Upper lobe of left lung (tissue), 4 donors: ENCODE measurements around the gene TRIML1.

Experiments
- CTCF ChIP-seq, 6 experiments: fragments of 450-650 bp in 4 of 6; fragments of 200-600 bp in 2 of 6; sonication (generic) in 2 of 6; IDR thresholded peaks; one replicate each; pipeline ENCODE4 v1.5.1; 2016 to 2019; ENCODE audit warnings: antibody characterized with exemption in 6 of 6
- EP300 ChIP-seq, 4 donors: sonication (generic); formaldehyde crosslinking; IDR thresholded peaks; one replicate each; pipeline ENCODE4 v1.5.1; 2017; ENCODE audit warnings: antibody characterized with exemption in 4 of 4, control low read depth in 2 of 4
- POLR2A ChIP-seq, 4 donors: fragments of 450-650 bp; IDR thresholded peaks; one replicate each; pipeline ENCODE4 v1.5.1; 2016 to 2017; ENCODE audit warnings: antibody characterized with exemption in 4 of 4, mild to moderate bottlenecking in 2 of 4
- POLR2AphosphoS5 ChIP-seq, 2 donors: sonication (generic); formaldehyde crosslinking; IDR thresholded peaks; one replicate each; pipeline ENCODE4 v1.5.1; 2017; ENCODE audit warnings: antibody characterized with exemption in 2 of 2

GRCh38 chr4:188147176-188147575 lies 7.9 kb downstream of the TRIML1 start:
- TF ChIP-seq POLR2AphosphoS5 (IDR thresholded peaks at IDR 0.05), result no peak
- no peak for TF ChIP-seq CTCF (IDR thresholded peaks at IDR 0.05)
- no peak for TF ChIP-seq EP300 (IDR thresholded peaks at IDR 0.05)
- TF ChIP-seq POLR2A (IDR thresholded peaks at IDR 0.05), result no peak
